ENCODE results near the gene ULK3. TPM values are rescaled to one million over a fixed set of nuclear protein-coding genes. Genes with fewer than 3 reads are reported as not detected.
A peak's percentile ranks its signal among the peaks of the same experiment; 100 is the strongest.

ULK3 gene
- total and polyA plus RNA-seq, 2 of the 4 experiments (the other 2 are of a cell fraction) = 11.8 to 22.7 TPM

DNA sequence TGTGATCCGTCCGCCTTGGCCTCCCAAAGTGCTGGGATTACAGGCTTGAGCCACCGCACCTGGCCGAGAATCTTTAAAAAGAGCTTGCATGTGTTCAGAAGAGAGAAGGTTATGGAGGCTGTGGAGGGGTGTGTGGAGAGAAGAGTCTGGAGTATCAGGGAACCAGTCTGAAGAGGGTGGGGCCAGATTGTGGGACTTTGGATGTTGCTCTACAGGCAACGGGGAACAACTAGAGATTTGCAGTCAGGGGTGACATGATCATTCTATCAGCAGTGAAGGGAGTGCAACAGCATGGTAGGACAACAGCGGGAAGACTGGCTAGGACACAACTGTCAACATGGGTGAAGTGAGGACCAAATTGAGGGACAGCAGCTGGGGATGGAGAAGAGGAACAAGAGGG, 21.3 kb upstream of the ULK3 start:
- CTCF ChIA-PET = no interaction called here

More for the DNA sequence above, 21.3 kb upstream of the ULK3 start:
- Histone ChIP-seq H3K4me2 (ENCODE audit: low read depth, low read length) (no peak overlapping the region), H2BK5ac (ENCODE audit: low read depth, low read length, poor library complexity, severe bottlenecking) (no peak overlapping the region), H2AK9ac (replicated peaks; ENCODE audit: low read depth, low read length, poor library complexity) (no peak overlapping the region), H2BK20ac (ENCODE audit: low read depth, low read length) (no peak overlapping the region), H3K4me3 (ENCODE audit: insufficient read depth, low read depth, low read length) (no peak overlapping the region), H4K5ac (ENCODE audit: low read depth, low read length) (no peak overlapping the region), H3K4me1 (ENCODE audit: control insufficient read depth, insufficient read depth, low read length) (peaks cover 7% of the 10 kb centered on the region), H3K9ac (ENCODE audit: low read depth, low read length) (no peak overlapping the region), H3K14ac (replicated peaks; ENCODE audit: low read depth, low read length) (no peak overlapping the region), H3K56ac (ENCODE audit: extremely low read depth, insufficient read depth, low read length) (no peak overlapping the region), H3K18ac (ENCODE audit: low read depth, low read length) (no peak overlapping the region), H3K36me3 (ENCODE audit: control insufficient read depth, insufficient read depth, low read length) (peaks cover 2% of the 10 kb centered on the region), H3K27ac (ENCODE audit: insufficient read depth, low read length) (no peak overlapping the region), H4K20me1 (ENCODE audit: insufficient read depth, low read length) (peaks cover 72% of the 10 kb centered on the region), H2BK120ac (ENCODE audit: low read depth, low read length) (no peak overlapping the region), H3K79me1 (ENCODE audit: low read depth in 1 of 2, low read length in 2 of 2) (peaks cover 13 to 76% of the 10 kb centered on the region in 2 experiments), H2BK15ac (ENCODE audit: low read depth, low read length) (no peak overlapping the region), H3K9me1 (ENCODE audit: insufficient read depth, low read length) (peaks cover 31% of the 10 kb centered on the region), H3K27me3 (ENCODE audit: control insufficient read depth, insufficient read depth, low read length) (no peaks in the 10 kb centered on the region), H2AK5ac (ENCODE audit: low read depth, low read length) (no peak overlapping the region), H3K9me3 (ENCODE audit: control insufficient read depth, insufficient read depth, low read length) (no peaks in the 10 kb centered on the region), H3K23ac (ENCODE audit: low read depth, low read length) (peak overlapping the region; percentile 24; the same call in 1 of the 2 replicates), H4K8ac (ENCODE audit: low read depth in 2 of 2, low read length in 2 of 2) (no peak overlapping the region), H2AFZ (replicated peaks; ENCODE audit: low read length, poor library complexity) (no peak overlapping the region), H3K4ac (ENCODE audit: low read depth, low read length) (no peak overlapping the region), H4K91ac (ENCODE audit: insufficient read depth, low read depth, low read length) (no peak overlapping the region)
- no peak for ATAC-seq (ENCODE audit: low read depth)
- POLR2A ChIA-PET (ENCODE audit: unreplicated experiment) = no interaction called here
- dilution Hi-C loops (cut with HindIII; ENCODE audit: low sequenced_read_pairs, unreplicated experiment) (no loop called here), intact Hi-C loops (cut with micrococcal nuclease) (no loop called here), in situ Hi-C loops (cut with MboI; ENCODE audit: low sequenced_read_pairs) (no loop called here)
- TF ChIP-seq MAFK (IDR thresholded peaks at IDR 0.05; ENCODE audit: low read depth, low read length) (no peak), RCOR1 (IDR thresholded peaks at IDR 0.05; ENCODE audit: insufficient replicate concordance, low read length) (no peak), NFE2L2 (IDR thresholded peaks at IDR 0.05; ENCODE audit: low read depth, low read length) (no peak), MAZ (IDR thresholded peaks at IDR 0.05; ENCODE audit: borderline replicate concordance, low read depth, low read length) (no peak), SMC3 (IDR thresholded peaks at IDR 0.05; ENCODE audit: low read depth, low read length) (no peak)
- TF ChIP-seq, protein P1, sequence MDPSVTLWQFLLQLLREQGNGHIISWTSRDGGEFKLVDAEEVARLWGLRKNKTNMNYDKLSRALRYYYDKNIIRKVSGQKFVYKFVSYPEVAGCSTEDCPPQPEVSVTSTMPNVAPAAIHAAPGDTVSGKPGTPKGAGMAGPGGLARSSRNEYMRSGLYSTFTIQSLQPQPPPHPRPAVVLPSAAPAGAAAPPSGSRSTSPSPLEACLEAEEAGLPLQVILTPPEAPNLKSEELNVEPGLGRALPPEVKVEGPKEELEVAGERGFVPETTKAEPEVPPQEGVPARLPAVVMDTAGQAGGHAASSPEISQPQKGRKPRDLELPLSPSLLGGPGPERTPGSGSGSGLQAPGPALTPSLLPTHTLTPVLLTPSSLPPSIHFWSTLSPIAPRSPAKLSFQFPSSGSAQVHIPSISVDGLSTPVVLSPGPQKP (IDR thresholded peaks at IDR 0.05; ENCODE audit: borderline replicate concordance, low read depth, low read length) = no peak
- TF ChIP-seq, protein P2, sequence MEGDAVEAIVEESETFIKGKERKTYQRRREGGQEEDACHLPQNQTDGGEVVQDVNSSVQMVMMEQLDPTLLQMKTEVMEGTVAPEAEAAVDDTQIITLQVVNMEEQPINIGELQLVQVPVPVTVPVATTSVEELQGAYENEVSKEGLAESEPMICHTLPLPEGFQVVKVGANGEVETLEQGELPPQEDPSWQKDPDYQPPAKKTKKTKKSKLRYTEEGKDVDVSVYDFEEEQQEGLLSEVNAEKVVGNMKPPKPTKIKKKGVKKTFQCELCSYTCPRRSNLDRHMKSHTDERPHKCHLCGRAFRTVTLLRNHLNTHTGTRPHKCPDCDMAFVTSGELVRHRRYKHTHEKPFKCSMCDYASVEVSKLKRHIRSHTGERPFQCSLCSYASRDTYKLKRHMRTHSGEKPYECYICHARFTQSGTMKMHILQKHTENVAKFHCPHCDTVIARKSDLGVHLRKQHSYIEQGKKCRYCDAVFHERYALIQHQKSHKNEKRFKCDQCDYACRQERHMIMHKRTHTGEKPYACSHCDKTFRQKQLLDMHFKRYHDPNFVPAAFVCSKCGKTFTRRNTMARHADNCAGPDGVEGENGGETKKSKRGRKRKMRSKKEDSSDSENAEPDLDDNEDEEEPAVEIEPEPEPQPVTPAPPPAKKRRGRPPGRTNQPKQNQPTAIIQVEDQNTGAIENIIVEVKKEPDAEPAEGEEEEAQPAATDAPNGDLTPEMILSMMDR (conservative IDR thresholded peaks at IDR 0.05; ENCODE audit: low read depth, low read length) = no peak
- WGBS, 2 experiments (ENCODE audit: extremely low coverage in 2 of 2, insufficient read length in 1 of 2) = 84% methylated on average over 5 of the region's 6 CpGs; no CpG with 5 or more reads in 1 of the 2 experiments
- DNase-seq = no peak
- no TSS peak for BruUV-seq (replicated peaks)

Data from IMR-90 (cell line).